GM18498 (cell line): ENCODE results near the gene CTTNBP2NL.

Experiments
- ATAC-seq: cut with Tn5 transposase; IDR thresholded peaks from one replicate; pipeline ENCODE4 v1.9.1; 2021; ENCODE audit warnings: mild to moderate bottlenecking, moderate library complexity; ENCODE audit not compliant: unreplicated experiment

CTTNBP2NL gene

GRCh38 chr1:112505878-112506277 lies 109.9 kb downstream of the CTTNBP2NL start:
- ATAC-seq, result no peak

GRCh38 chr1:112506306-112506705 lies 110.3 kb downstream of the CTTNBP2NL start:
- no peak for ATAC-seq

GRCh38 chr1:112506731-112507130 lies 110.7 kb downstream of the CTTNBP2NL start:
- ATAC-seq, result no peak

GRCh38 chr1:112507336-112507735 lies 111.3 kb downstream of the CTTNBP2NL start:
- ATAC-seq, result no peak

DNA sequence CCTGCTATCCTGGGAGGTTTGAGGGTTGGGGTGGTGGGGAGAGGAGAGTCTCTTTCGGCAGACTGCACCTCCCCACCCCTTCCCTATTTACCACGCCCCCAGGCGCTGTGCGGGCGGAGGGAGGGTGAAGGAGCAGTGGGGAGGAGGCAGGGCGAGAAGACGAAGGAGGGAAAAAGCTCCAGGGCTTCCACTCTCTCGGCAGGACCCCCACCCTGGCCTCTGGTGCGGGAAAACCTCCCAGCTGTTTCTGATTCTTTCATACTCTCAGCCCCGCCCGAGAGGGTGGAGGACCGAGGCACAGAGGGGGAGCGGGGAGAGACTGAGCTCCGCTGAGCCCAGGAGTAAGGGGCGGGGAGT lies 111.9 kb downstream of the CTTNBP2NL start:
- peak; percentile 11 for ATAC-seq

DNA sequence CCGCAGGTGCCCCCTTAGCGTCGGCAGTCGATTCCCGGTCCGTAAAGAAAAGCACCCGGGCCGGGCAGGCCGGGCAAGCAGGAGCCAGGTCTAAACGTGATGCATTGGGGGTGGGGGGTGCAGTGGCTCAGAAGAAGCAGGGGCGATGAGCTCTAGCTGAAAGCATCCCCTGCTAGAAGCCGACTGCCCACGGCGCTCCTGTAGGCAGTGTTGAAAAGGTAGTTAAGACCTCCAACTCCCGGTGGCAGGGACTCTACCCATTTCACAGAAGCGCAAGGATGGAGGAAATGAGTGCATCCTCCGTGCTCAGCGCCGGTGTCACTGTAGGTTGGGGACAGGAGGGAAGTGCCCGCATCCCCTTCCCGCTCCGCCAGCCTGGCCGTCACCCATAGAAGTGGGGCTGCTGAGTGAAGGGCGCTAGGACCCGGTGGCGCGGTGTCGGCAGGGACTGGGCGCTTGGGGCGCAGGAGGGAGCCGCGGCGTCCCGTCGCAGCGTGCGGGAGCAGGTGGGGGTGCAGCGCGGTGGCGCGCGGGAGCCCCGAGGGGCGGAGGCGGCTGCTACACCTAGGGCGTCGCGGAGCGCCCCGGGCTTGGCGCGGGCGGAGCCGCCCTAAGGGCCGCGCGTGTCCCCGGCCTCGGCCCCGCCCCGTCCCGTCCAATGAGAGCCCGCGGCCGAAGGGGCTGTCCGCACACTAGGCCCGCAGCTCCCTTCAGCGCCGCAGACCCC lies 112.4 kb downstream of the CTTNBP2NL start, which contains the start of gene WNT2B:
Gene WNT2B (plus strand): TSS at position 688 of the 727 bp plus-strand sequence. CDS start 298 bp downstream, outside the sequence.
- peak; percentile 71 for ATAC-seq

- peak; percentile 32 for ATAC-seq
Observed at GRCh38 chr1:112509005-112509659, 113.1 kb downstream of the CTTNBP2NL start.

DNA sequence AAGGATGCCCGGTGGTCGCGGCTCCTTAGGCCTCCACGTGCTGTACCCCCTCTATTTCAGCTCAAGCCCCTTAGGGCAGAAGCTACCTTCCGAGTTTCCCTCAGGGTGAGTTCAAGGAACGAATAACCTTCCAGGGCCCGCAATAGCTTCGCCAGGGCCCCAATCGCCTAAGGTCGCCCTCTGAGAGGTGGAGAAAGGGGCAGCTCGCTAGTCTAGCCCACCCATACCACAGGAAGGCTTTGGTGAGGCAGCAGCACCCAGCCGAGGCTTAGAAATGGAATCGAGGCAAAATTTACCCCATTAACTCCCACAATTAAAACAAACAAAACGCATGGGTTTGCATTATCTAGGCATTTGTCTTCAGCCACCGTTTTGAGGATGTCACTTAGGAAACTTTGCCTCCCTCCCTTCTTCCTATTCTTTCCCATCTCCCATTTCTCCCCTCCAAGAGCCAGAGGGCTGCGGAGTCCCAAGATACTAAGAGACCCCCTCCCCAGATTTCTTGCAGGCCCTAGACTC lies 113.7 kb downstream of the CTTNBP2NL start:
- ATAC-seq, result no peak

DNA sequence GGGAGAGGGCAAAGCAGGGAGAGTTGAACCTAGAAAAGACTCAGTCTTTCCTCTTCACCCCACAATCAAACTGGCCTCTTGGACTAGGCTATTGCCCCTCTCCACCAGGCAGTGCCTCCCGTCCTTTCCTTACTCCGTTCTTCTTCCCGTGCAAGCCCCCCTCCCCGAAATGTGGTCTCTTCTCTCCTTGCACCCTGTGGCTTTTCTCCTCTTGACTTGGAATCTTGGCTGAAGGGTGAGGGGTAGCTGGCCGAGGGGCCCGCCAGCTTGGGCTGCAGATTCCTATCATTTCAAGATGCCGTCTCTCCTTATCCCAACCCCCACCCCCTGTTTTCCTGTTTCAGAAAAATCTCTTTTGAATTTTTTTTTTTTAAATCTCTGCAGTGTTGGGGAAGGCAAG lies 114.3 kb downstream of the CTTNBP2NL start:
- ATAC-seq, result no peak
